Measurements from ENCODE around the gene TNRC18. TPM values are rescaled to one million over a fixed set of nuclear protein-coding genes. Genes with fewer than 3 reads are reported as not detected.

TNRC18 gene
- total and polyA plus RNA-seq, 2 donors (not counting 3 experiments of a cell fraction or from before 2014, with no cell fraction given): 14.8 to 64.6 TPM

GRCh38 chr7:5419539-5420066, 4.0 kb downstream of the TNRC18 start:
- BruUV-seq (replicated peaks): no TSS peak
- POLR2A ChIA-PET: interaction anchor here (0.7 kb wide), 1 partner anchor 11 kb away, joined by 3 read pairs; no protein-coding TSS in a partner anchor

More at GRCh38 chr7:5419539-5420066, 4.0 kb downstream of the TNRC18 start:
- H3K9ac ChIP-seq (replicated peaks; ENCODE audit: extremely low read depth, insufficient read depth, low read length): peak overlapping the region; percentile 61
- DNase-seq (ENCODE audit: low read depth, low spot score): peak; percentile 27
- intact Hi-C loops (cut with micrococcal nuclease): no loop called here
- H3K36me3 ChIP-seq (ENCODE audit: control insufficient read depth in 2 of 2, extremely low read depth in 1 of 2, insufficient read depth in 2 of 2, low read length in 2 of 2): peaks cover 0 to 2% of the 10 kb centered on the region in 2 experiments
- TF ChIP-seq POLR2AphosphoS5 (IDR thresholded peaks at IDR 0.05; ENCODE audit: insufficient read depth, low read depth, low read length) (no peak), JUN (IDR thresholded peaks at IDR 0.05; ENCODE audit: borderline replicate concordance, insufficient read depth, insufficient read length, low read depth) (no peak), MYC (IDR thresholded peaks at IDR 0.05; ENCODE audit: low read depth, low read length) (no peak), POLR2A (IDR thresholded peaks at IDR 0.05; ENCODE audit: low read depth, low read length) (no peak), MAX (IDR thresholded peaks at IDR 0.05; ENCODE audit: insufficient read depth, insufficient read length) (no peak), FOS (IDR thresholded peaks at IDR 0.05; ENCODE audit: borderline replicate concordance, insufficient read depth, low read length) (no peak), EZH2 (IDR thresholded peaks at IDR 0.05; ENCODE audit: borderline replicate concordance, low read depth, low read length, severe bottlenecking) (no peak), GATA2 (IDR thresholded peaks at IDR 0.05; ENCODE audit: insufficient read depth, insufficient read length, low read depth, low read length) (no peak)
- TF ChIP-seq, protein P1, sequence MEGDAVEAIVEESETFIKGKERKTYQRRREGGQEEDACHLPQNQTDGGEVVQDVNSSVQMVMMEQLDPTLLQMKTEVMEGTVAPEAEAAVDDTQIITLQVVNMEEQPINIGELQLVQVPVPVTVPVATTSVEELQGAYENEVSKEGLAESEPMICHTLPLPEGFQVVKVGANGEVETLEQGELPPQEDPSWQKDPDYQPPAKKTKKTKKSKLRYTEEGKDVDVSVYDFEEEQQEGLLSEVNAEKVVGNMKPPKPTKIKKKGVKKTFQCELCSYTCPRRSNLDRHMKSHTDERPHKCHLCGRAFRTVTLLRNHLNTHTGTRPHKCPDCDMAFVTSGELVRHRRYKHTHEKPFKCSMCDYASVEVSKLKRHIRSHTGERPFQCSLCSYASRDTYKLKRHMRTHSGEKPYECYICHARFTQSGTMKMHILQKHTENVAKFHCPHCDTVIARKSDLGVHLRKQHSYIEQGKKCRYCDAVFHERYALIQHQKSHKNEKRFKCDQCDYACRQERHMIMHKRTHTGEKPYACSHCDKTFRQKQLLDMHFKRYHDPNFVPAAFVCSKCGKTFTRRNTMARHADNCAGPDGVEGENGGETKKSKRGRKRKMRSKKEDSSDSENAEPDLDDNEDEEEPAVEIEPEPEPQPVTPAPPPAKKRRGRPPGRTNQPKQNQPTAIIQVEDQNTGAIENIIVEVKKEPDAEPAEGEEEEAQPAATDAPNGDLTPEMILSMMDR (IDR thresholded peaks at IDR 0.05; ENCODE audit: extremely low read depth in 1 of 2, insufficient read depth in 1 of 2, low read depth in 1 of 2, low read length in 2 of 2): no peak
- dilution Hi-C loops (cut with MboI; ENCODE audit: extremely low pct_ligation_motif_present, low sequenced_read_pairs): no loop called here
- peaks cover 3% of the 10 kb centered on the region for H4K20me1 ChIP-seq (replicated peaks; ENCODE audit: control insufficient read depth, extremely low read depth, insufficient read depth, low read length)
- CTCF ChIA-PET: no interaction called here
- H3K79me2 ChIP-seq (ENCODE audit: control insufficient read depth, insufficient read depth, low read length): peaks cover 72% of the 10 kb centered on the region
- peak overlapping the region; percentile 53 for H3K4me2 ChIP-seq (ENCODE audit: insufficient read depth, low read length)
- H3K4me3 ChIP-seq (replicated peaks in 1 of 3; ENCODE audit: insufficient read depth in 1 of 3, low read depth in 1 of 3, low read length in 3 of 3): peak overlapping the region; percentile 66 to 89 (median 73)
- no peaks in the 10 kb centered on the region for H3K9me3 ChIP-seq (replicated peaks; ENCODE audit: control insufficient read depth, insufficient read depth, low read length)
- peaks cover 9% of the 10 kb centered on the region for H3K4me1 ChIP-seq (ENCODE audit: control insufficient read depth, extremely low read depth, insufficient read depth, low read length)
- peak overlapping the region; percentile 15 for H3K27ac ChIP-seq (ENCODE audit: insufficient read depth, low read depth, low read length)
- no peak for FAIRE-seq
- no peak overlapping the region for H2AFZ ChIP-seq (ENCODE audit: low read depth, low read length)
- H3K9me1 ChIP-seq (replicated peaks; ENCODE audit: control insufficient read depth, extremely low read depth, insufficient read depth, low read length): no peaks in the 10 kb centered on the region
- H3K27me3 ChIP-seq (ENCODE audit: control insufficient read depth in 2 of 2, insufficient read depth in 2 of 2, low read length in 2 of 2): no peaks in the 10 kb centered on the region
